HG03354 (cell line): ENCODE measurements around the gene SCAI.
"Not testable (repeated sequence)": the region's sequence is repeated elsewhere in the genome, so short reads cannot be mapped to it uniquely, and the experiment has no call there.

Experiments
- ATAC-seq: cut with Tn5 transposase; IDR thresholded peaks from one replicate; pipeline ENCODE4 v1.9.1; 2021; ENCODE audit warnings: mild to moderate bottlenecking; ENCODE audit not compliant: unreplicated experiment, poor library complexity, severe bottlenecking

Gene SCAI

DNA sequence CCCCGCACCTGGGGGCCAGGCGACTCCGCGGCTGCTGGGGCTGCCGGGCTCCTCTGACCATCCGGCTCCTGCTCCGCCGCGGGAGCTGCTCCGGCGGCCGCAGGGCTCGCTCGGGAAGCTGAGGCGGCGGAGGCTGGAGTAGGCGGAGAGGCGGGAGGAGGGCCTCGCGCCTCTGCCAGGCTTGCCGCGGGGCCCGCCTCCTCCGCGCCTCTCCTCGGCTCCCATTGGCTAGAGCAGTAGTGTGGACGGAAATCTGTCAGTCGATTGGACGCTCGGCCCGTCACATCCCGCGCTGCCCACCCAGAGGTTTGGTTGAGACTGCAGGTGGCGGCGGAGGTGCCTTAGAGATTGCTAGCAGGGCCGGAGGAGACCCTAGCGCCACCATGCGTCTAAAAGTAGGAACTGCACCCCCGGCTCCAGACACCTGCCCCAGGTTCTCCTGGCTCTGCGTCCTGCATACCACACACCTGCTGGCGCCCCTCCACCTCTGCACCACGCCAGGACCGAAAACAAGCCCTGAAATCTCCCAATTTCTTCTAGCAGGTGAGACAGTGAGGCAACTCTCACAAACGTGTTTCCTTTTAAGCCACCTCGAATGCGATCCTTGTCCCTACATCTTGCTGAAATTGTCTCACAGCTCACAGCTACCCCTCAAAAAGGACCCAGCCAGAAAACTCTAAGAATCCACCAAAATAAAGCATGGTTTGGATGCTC is at the start of gene SCAI:
SCAI (minus strand) TSS at position 152 of the 714 bp plus-strand sequence; CDS start at position 61, 91 bp downstream.
- ATAC-seq, result peak; percentile 100

- ATAC-seq, result no peak
Observed at GRCh38 chr9:125190361-125190801, 47.1 kb upstream of the SCAI start.

- peak; percentile 97 for ATAC-seq
Observed at GRCh38 chr9:125189361-125190289, 46.3 kb upstream of the SCAI start, which contains the start of gene PPP6C. PPP6C (minus strand) TSS chr9:125189803; CDS start chr9:125189718, 85 bp downstream.

DNA sequence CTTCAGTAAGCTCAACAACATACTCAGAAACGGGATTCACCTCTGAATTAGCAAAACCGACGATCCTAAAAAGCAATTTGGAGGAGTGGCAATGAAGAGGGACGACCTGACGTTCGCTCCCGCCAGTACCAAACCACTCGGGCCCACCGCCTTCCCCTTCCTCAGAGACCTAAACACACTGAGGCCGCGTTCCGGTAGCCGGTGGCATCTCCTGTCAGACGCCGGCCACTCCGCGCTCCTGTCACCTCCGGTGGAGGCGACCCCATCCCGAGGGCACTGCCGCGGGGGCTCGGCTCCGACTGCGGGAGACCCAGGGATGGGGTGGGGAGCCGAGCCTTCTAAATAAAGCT is 45.7 kb upstream of the SCAI start:
- ATAC-seq, result peak; percentile 37

GRCh38 chr9:125183561-125183960 is 40.2 kb upstream of the SCAI start:
- no peak for ATAC-seq

DNA sequence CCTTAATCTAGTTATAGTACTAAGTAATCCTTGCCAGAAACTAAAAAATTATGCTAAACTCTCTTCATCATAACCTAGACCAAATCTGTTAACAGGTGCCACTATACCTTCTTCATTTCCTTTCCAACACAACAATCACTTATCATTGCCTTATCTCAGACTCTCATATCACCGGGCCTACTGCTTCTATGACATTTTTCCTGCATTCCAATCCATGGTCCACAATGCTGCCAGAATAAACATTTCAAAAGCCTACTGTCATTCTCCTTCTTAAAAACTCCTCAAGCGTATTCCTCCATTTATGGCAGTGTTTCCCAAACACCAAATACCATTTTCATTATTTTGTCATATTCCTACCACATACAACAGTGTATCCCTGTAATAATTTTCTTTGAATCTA is 39.7 kb upstream of the SCAI start:
- no peak for ATAC-seq

DNA sequence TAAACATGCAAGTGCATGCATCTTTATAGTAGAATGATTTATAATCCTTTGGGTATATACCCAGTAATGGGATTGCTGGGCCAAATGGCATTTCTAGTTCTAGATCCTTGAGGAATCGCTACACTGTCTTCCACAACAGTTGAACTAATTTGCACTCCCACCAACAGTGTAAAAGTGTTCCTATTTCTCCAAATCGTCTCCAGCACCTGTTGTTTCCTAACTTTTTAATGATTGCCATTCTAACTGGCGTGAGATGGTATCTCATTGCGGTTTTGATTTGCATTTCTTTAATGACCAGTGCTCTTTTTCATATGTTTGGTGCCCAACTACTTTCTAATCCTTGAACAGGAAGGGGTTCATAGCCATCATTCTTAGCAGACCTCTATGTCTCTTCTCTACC is 38.4 kb upstream of the SCAI start:
- not testable (repeated sequence) for ATAC-seq

DNA sequence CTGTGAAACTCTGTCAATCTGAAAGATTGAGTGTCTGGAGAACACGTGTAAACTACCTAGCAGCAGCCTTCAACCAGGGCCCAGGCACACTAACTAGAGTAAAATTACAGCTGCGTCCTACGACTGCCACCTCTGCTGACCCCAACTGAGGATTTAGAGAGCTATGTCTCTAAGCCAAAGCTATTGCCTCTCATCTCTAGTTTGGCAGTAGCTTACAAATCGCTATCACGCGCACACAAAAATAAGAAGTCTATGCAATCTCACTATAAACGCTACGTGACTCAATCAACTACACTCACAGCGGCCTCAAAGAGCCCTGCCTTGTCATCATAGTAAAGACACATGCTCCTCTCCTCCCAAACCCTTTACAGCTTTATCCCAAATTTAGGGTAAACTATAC is 37.5 kb upstream of the SCAI start:
- no peak for ATAC-seq

GRCh38 chr9:125179776-125180175 is 36.4 kb upstream of the SCAI start:
- not testable (repeated sequence) for ATAC-seq

DNA sequence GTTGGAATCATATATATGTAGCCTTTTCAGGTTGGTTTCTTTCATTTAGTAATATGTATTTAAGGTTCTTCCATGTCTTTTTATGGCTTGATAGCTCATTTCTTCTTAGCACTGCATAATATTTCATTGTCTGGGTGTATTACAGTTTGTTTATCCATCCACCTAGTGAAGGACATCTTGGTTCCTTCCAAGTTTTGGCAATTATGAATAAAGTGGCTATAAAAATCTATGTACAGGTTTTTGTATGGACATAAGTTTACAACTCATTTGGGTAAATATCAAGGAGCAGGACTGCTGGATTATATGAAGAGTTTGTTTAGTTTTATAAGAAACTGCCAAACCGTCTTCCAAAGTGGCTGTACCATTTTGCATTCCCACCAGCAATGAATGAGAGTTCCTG is 34.6 kb upstream of the SCAI start:
- no peak for ATAC-seq

DNA sequence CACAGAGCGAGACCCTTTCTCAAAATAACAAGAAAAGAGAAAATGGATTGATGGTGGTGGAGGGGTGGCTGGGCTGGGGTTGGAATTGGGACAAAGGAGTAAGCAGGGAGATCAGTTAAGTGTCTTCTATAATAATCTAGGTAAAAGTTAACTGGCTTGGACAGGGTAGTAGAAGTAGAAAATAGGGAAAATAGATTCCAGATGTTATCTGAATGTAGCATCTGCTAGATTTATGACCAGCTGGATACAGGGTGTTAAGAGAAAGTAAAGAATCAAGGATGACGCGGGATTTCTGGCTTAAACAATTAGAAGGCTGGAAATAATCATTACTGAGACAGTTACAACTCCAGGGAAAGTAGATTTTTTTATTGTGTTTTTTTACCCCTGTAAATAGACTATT is 33.3 kb upstream of the SCAI start:
- no peak for ATAC-seq

- no peak for ATAC-seq
Observed at GRCh38 chr9:125172031-125172755, 28.9 kb upstream of the SCAI start.

- ATAC-seq, result no peak
Observed at GRCh38 chr9:125169895-125170294, 26.6 kb upstream of the SCAI start.

GRCh38 chr9:125166762-125167161 is 23.4 kb upstream of the SCAI start:
- ATAC-seq, result no peak

GRCh38 chr9:125162891-125163290 is 19.6 kb upstream of the SCAI start:
- not testable (repeated sequence) for ATAC-seq

- no peak for ATAC-seq
Observed at GRCh38 chr9:125161284-125161918, 18.1 kb upstream of the SCAI start.

DNA sequence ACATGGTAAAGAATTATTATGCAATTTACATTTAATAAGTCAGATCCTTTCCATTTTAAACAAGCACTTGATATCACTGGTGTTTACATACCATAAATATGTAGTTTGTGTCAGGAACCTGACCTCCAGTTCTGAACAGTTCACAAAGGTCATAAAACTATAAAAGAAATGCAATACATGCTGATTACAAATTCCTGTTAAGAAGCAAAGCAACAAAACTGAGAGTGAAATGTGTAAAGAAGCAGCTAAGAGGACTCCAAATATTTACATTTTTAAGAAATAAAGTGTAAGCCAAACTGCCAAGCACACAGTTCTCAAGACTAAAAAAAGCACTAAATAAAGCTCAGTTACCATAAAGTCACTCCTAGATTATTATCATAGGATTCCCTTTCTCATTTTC is 17.4 kb upstream of the SCAI start:
- no peak for ATAC-seq

DNA sequence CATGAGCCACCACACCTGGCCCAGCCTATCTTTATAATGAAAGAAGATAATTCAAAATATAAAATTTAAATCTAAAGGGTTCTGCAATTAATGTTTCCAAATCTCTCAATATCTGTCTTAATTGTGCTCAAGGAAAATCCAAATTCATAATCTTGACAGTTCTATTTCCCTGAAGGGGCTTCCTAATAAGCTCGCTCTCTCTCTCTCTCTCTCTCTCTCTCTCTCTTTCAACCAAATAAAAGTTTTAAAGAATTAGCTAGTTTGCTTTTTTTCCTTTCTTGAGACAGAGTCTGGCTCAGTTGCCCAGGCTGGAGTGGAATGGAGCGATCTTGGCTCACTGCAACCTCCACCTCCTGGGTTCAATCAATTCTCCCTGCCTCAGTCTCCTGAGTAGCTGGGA is 13.2 kb upstream of the SCAI start:
- ATAC-seq, result no peak

DNA sequence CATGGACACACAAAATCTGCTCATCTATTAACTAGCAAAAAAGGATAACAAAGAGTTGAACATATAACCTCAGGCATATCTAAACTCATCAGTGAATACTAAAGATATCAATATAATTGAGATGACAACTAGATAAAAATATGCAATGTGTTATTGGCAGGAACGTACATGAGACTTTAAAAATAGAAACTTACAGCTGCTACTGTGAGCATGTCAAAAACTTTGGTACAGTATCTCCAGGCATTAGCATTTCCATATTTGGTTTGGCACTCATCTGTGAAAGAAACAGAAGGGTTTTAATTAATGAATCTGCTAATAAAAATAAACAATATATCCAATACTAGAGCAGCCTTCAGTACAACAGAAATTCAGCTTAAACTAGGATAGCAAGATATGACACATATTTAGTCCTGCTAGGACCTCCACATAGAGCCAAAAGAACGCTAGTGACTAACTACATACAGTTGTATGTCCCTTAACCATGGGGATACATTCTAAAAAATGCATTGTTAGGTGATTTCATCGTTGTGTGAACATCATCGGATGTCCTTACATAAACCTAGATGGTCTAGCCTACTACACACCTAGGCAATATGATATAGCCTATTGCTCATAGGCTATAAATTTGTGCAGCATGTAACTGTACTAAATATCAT is 10.5 kb upstream of the SCAI start:
- no peak for ATAC-seq
